GM19395 (cell line): ENCODE results near the gene HM13.
"Not testable (repeated sequence)": the region's sequence is repeated elsewhere in the genome, so short reads cannot be mapped to it uniquely, and the experiment has no call there.

Experiments
- ATAC-seq: cut with Tn5 transposase; IDR thresholded peaks from one replicate; pipeline ENCODE4 v1.9.1; 2021; ENCODE audit warnings: mild to moderate bottlenecking, moderate library complexity; ENCODE audit not compliant: unreplicated experiment

HM13 gene

DNA sequence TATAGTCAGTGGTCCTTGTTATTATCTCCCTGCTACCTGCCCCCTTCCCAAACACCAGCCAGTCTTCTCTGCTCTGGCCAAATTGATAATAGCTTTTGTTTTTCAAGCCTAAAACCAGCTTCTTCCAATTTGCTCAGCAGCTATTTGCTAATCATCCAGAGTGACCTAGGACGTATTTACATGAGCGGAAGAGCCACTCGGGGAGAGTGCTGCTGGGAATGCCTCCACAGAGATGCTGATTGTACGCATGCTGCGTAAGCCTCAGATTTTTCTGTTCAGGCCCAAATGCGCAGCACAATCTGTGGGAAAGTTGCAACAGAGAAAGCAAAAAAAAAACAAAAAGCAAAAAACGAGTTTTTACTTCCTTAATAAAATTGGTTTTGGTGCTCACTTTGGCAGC is 66.5 kb downstream of the HM13 start:
- no peak for ATAC-seq

DNA sequence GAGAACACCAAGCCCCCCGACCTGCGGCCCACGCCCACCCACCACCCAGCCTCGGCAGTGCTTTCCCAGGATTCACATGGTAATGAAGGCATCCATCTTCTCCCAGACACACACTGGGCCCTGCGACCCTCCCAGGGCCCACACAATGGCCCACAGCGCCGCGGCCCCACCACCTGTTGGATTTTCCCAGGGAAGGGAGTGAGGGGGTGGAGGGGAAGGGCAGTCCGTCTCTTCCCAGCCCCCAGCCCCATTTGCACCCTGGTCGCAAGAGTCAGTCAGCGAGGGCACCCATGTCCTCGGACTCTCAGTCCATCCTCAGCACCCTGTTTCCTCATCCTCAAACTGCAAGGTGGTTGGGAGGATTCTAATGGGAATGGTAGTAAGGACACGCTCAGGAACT is 67.1 kb downstream of the HM13 start:
- no peak for ATAC-seq

DNA sequence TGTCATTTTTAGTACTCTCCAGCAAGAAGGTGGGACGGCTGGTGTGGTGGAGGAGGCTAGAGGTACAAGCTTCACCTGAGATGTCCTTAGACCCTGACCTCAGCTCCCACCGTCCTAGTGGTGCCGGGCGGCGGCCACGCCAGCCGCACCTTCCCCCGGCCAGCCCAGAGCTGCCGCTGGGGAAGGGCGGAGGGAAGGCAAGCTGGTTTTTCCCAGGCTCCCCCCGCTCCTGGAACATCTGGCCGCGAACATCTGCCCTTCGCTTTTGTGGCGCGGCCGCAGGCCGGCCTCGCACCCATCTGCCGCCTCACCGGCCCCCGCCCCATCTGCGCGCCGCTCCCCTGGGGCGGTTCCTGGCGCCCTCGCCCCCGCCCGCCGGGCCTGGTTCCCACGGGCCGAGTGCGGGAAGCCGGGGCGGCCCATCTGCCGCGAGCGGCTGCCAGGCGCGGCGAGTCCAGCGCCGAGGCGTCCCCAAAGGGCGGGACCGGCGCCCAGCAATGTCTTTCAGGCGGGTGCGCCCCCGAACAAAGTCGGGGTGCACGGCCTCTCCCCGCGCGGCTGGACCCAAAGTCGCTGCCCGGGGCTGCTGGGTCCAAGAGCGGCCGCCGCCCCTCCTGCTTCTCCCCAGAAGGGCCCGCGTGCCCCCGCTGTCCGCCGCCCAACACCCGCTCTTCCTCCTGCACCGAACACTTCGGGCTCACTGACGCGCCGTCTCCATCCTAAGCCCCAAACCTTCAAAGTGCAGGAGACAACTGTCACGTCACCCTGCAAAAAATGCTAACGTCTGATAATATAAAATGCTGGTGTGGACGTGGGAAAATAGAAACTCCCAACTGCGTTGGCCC is 73.5 kb downstream of the HM13 start:
- ATAC-seq = no peak

DNA sequence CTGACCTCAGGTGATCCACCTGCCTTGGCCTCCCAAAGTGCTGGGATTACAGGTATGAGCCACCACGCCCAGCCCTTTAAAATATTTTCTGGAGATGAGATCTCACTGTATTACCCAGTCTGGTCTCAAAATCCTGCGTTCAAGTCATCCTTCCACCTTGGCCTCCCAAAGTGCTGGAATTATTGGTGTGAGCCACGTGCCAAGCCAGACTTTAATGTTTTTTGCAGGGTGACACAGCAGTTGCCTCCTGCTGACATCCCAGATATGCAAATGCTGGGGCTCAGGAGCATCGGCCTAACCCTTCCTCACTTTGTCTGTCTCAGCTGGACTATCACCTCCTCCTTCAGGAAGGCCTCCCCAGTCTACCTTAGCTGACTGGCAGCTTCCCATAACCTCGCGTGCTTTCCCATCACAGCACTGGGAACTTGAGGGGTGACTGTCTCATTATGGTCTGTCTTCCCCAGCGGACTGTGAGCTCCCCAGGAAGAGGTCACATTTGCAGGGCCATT is 76.5 kb downstream of the HM13 start:
- ATAC-seq = no peak

DNA sequence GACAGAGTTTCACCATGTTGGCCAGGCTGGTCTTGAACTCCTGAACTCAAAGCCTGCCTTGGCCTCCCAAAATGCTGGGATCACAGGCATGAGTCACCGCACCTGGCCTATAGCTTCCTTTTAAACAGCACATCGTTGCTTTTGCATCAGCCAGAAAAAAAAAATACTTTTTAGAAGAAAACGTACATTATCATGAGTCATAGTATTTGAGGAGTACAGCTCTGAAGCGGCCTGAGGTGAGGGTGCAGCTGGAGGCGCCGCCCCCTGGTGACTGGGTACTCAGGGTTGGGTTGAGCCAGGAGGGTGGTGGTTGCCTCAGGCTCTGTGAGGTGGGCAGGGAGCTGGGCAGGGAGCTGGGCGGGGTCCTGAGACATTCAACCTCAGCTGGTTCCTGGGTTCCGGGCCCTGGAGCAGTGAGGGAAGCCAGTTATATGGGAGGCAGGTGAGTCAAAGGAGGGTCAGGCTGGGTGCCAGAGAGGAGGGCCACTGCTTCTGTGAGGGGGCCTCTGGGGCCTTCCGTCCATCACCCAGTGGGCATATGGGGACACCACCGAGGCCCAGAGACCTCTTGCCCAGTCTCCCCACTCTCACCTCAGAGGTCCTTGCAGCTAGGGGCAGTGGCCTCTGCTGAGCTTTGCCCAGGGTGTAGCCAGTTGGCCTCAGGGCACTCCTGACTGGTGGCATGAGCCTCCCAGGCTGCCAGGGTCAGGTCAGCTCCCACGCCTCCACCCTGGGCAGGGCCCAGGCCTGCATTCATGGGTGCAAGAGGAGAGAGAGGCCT is 79.2 kb downstream of the HM13 start:
- no peak for ATAC-seq

DNA sequence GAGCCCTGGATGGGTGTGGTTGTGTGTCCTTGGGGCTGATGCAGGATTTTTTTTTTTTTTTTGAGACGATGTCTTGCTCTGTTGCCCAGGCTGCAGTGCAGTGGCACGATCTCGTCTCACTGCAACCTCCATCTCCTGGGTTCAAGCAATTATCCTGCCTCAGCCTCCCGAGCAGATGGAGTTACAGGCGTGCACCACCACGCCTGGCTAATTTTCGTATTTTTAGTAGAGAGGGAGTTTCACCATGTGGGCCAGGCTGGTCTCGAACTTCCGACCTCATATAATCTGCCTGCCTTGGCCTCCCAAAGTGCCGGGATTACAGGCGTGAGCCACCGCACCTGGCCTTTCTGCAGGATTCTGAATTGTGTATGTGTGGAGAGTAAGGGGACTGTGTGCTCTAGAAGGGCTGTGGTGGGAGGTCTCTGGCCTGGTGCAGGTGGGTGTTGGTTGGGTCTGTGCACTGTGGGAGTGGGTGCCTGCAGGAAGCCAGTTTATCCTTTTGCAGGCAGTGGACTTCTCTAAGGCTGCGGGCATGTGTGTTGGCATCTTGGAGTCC is 79.8 kb downstream of the HM13 start:
- ATAC-seq = no peak

DNA sequence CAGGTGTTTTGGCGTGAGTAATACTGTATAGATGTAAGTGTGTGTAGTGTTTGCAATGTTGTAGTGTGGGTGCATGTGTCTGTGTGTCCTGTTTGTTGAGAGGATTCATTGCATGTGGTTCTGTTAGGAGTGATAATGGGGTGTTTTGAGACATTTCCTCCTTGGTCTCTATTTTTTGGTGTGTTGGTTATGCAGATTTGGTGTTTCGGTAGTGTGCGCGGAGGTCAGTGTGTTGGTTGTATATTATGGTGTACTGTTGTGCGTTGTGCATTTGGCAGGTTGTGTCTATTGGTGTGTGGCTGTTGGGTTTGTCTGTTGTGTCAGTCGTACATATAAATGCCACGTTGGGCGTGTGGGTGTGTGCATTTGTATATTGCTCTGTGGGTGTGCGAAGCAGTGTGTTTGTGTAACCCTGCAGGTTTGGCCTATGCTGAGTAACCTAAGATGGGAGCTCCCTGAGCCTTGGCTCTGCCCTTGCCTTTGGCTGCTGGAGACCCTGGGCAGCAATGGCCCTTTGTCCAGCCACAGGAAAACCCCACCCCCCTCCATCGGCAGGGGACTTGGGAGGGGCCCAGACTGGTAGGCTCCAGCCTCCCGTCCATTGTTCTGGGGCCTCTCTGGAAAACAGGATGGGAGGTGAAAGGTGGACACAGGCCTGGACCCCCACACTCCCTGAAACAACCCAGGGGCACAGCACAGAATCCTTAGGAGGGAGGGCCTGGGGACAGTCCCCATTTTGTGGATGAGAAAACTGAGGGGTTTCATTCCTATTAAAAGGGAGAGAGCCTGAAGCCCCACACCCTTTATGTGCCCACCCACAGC is 80.5 kb downstream of the HM13 start:
- ATAC-seq = no peak

- ATAC-seq = no peak
Measured at GRCh38 chr20:31595380-31595653, 81.1 kb downstream of the HM13 start.

- ATAC-seq = no peak
Measured at GRCh38 chr20:31595654-31596411, 81.6 kb downstream of the HM13 start.

DNA sequence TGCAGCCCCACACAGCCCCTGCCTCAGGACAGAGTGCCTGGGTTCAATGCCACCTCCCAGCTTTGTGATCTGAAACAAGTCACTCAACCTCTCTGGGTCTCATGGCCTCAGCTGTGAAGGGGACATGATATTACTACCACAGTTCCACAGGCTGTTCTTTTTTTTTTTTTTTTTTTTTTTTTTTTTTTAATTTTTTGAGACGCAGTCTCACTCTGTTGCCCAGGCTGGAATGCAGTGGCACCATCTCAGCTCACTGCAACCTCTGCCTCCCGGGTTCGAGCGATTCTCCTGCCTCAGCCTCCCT is 82.1 kb downstream of the HM13 start:
- ATAC-seq = not testable (repeated sequence)

DNA sequence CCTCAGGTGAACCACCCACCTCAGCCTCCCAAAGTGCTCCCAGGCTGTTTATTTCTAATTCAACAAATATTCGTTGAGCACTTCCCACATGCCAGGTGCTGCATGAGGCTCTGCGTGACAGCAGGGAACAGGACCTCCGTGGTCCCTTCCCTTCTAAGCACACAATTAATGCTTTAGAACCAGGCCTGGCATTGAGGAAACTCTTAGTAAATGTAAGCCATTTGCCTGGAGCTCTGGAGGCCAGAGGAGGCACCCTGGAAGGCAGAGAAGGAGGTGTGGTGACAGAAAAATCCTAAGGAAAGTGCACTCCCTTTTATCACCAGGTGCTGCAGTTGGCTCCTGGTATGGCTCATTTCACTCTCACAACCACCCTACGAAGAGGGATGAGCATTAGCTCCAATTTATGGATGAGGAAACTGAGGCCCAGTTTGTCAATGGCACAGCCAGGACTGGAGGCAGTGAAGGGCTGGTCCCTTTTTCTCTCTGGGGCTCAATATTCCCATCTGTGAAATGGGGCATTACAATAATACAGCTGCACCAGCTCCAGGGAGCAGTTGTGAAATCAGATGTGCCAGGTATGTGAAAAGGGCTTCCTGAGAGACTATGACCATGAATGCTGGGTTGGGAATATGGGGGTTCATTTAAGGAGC is 82.7 kb downstream of the HM13 start:
- ATAC-seq = no peak

DNA sequence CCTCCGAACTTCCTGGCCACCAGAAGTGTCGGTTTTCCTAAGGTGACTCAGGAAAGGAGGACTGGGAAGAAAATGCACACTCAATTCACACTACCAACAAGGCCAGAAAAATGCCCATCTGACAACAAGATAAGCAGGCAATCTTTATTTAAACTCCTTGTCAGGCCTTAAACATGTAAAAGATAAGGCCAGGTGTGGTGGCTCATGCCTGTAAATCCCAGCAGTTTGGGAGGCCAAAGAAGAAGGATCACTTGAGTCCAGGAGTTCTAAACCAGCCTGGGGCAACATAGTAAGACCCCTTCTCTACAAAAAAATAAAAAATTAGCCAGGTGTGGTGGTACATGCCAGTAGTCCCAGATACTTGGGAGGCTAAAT is 83.2 kb downstream of the HM13 start:
- no peak for ATAC-seq

DNA sequence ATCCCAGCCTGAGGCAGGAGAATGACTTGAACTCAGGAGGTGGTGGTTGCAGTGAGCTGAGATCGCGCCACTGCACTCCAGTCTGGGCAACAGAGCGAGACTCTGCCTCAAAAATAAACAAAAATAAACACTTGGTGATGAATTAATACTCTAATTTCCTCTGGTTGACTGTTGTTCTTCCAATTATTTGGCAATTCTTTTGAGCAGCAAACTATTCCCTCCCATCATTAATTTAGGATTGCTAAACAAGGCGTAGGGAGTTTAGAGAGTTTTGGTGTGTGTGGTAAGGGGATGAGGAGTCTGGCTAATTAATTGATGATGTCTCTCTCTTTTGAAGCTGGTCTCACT is 88.2 kb downstream of the HM13 start:
- no peak for ATAC-seq

- no peak for ATAC-seq
Measured at GRCh38 chr20:31602779-31603441, 88.7 kb downstream of the HM13 start.

GRCh38 chr20:31603822-31604566 is 89.8 kb downstream of the HM13 start:
- peak; percentile 60 for ATAC-seq

GRCh38 chr20:31604567-31605030 is 90.4 kb downstream of the HM13 start:
- peak; percentile 7 for ATAC-seq

GRCh38 chr20:31605031-31605901 is 91.0 kb downstream of the HM13 start, which contains the start of gene ID1:
ID1 (plus strand) TSS chr20:31605289; CDS start chr20:31605388, 99 bp downstream.
- peak; percentile 88 for ATAC-seq
